Hepatocyte (in vitro differentiated cells): ENCODE measurements around the gene PDF.

Source experiments
- CTCF ChIP-seq: fragments of 200-600 bp; sonication (generic); IDR thresholded peaks from 2 replicates; pipeline ENCODE4 v1.5.1; 2016; ENCODE audit warnings: antibody characterized with exemption, mild to moderate bottlenecking; ENCODE audit not compliant: poor library complexity
- EZH2 ChIP-seq: fragments of 200-600 bp; sonication (generic); IDR thresholded peaks from 2 replicates; pipeline ENCODE4 v1.6.1; 2016; ENCODE audit warnings: antibody characterized with exemption, mild to moderate bottlenecking, borderline replicate concordance

- TF ChIP-seq EZH2 (no peak), CTCF (no peak)
Observed at GRCh38 chr16:69363281-69363717, 32.9 kb upstream of the PDF start.
